ENCODE data around the gene SRP54.

SRP54 gene

DNA sequence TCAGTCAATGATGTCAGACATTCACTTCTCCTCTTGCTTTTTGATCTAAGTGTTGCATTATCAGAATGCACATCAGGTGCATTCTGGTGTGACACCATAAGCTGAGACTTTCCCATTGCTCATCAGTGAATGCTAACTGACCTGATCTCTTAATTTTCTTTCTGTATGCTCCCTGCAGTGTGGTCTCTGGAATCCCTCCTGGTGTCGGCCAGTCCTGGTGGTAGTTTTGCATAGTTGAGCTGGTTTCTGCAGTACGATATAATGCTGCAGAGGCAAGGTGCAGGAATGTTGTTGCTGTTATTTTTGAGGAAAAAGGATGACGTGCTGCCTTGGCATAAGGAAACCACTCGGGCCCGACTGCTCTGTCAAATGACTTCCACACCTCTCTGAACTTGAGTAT lies 11.0 kb upstream of the SRP54 start:
- no peak for DNase-seq
- no peak overlapping the region for H3K4me3 ChIP-seq
- H3K9me3 ChIP-seq = no peaks in the 10 kb centered on the region
- H3K36me3 ChIP-seq = peaks cover 0 to 18% (median 17%) of the 10 kb centered on the region in 3 donors
- no peaks in the 10 kb centered on the region for H3K27me3 ChIP-seq
- no peak overlapping the region for H3K27ac ChIP-seq
- TF ChIP-seq, protein P1, sequence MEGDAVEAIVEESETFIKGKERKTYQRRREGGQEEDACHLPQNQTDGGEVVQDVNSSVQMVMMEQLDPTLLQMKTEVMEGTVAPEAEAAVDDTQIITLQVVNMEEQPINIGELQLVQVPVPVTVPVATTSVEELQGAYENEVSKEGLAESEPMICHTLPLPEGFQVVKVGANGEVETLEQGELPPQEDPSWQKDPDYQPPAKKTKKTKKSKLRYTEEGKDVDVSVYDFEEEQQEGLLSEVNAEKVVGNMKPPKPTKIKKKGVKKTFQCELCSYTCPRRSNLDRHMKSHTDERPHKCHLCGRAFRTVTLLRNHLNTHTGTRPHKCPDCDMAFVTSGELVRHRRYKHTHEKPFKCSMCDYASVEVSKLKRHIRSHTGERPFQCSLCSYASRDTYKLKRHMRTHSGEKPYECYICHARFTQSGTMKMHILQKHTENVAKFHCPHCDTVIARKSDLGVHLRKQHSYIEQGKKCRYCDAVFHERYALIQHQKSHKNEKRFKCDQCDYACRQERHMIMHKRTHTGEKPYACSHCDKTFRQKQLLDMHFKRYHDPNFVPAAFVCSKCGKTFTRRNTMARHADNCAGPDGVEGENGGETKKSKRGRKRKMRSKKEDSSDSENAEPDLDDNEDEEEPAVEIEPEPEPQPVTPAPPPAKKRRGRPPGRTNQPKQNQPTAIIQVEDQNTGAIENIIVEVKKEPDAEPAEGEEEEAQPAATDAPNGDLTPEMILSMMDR (IDR thresholded peaks at IDR 0.05) = no peak
- H3K4me1 ChIP-seq = no peaks in the 10 kb centered on the region
- intact Hi-C loops (cut with DNase I; ENCODE audit: low total_unique reads) = no loop called here

GRCh38 chr14:34978444-34978843 lies 4.3 kb upstream of the SRP54 start:
- H3K4me3 ChIP-seq = no peak overlapping the region
- no peak overlapping the region for H3K27ac ChIP-seq
- TF ChIP-seq, protein P1 (IDR thresholded peaks at IDR 0.05) = no peak
- H3K9me3 ChIP-seq = no peaks in the 10 kb centered on the region
- no peak for DNase-seq
- intact Hi-C loops (cut with DNase I; ENCODE audit: low total_unique reads) = no loop called here
- H3K36me3 ChIP-seq = no peaks in the 10 kb centered on the region
- peaks cover 0 to 11% (median 3%) of the 10 kb centered on the region in 4 donors for H3K4me1 ChIP-seq
- no peaks in the 10 kb centered on the region for H3K27me3 ChIP-seq

GRCh38 chr14:34980337-34980900 lies 2.4 kb upstream of the SRP54 start:
- TF ChIP-seq, protein P1 (IDR thresholded peaks at IDR 0.05) = no peak
- no peaks in the 10 kb centered on the region for H3K9me3 ChIP-seq
- H3K4me1 ChIP-seq = peaks cover 0 to 30% (median 18%) of the 10 kb centered on the region in 4 donors
- H3K27me3 ChIP-seq = no peaks in the 10 kb centered on the region
- DNase-seq = no peak
- H3K4me3 ChIP-seq = peak overlapping the region; percentile 72 to 89
- no peaks in the 10 kb centered on the region for H3K36me3 ChIP-seq
- peak overlapping the region; percentile 93 to 99 for H3K27ac ChIP-seq
- intact Hi-C loops (cut with DNase I; ENCODE audit: low total_unique reads) = loop anchor here (5.0 kb wide), 3 partner anchors 67 to 518 kb away; partner anchors contain the start of genes FAM177A1, PPP2R3C, PRORP and SPTSSA

DNA sequence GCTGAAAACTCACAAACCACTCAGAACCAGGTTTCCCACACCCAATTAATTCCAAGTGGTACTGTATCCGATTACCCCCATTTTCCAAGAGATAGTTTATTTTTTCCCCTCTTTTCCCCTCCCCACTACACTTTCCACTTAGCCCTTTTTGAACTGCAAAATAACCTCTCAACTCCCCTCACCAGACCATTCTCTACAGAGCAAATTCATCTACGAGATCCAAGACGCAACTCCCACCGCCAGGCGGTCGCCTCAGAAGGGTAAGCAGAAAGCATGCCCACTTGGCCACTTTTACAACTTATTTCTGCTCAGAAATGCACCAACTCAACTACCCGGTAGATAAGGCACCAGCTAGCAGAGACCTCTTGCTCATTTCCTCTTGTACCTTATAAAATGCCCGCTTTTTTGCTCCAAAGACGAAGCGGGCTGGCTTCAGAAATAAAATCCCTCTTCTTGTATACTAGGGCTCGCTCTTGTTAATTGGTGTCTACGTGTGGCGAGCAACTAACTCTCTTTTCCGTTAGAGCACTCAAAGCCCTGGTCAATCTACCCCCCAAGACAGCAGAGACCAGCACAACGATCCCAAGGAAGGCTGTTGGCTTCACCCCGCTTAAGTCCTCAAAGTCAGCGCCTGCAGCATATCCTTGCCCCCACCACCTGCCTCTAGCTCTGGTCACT lies 910 bp upstream of the SRP54 start:
- Histone ChIP-seq H3K36me3 (no peaks in the 10 kb centered on the region), H3K4me1 (peaks cover 0 to 41% (median 25%) of the 10 kb centered on the region in 4 donors), H3K27me3 (no peaks in the 10 kb centered on the region), H3K4me3 (peak overlapping the region; percentile 72 to 89), H3K27ac (peak overlapping the region; percentile 93 to 99), H3K9me3 (no peaks in the 10 kb centered on the region)
- intact Hi-C loops (cut with DNase I; ENCODE audit: low total_unique reads) = loop anchor here (2.0 to 5.0 kb wide), 4 partner anchors 65 to 520 kb away; partner anchors contain the start of genes BAZ1A, FAM177A1, PPP2R3C and PRORP
- TF ChIP-seq, protein P1 (IDR thresholded peaks at IDR 0.05) = peak in 1 of 2 experiments; percentile 14
- peak in 1 of 2 donors; percentile 22 for DNase-seq

DNA sequence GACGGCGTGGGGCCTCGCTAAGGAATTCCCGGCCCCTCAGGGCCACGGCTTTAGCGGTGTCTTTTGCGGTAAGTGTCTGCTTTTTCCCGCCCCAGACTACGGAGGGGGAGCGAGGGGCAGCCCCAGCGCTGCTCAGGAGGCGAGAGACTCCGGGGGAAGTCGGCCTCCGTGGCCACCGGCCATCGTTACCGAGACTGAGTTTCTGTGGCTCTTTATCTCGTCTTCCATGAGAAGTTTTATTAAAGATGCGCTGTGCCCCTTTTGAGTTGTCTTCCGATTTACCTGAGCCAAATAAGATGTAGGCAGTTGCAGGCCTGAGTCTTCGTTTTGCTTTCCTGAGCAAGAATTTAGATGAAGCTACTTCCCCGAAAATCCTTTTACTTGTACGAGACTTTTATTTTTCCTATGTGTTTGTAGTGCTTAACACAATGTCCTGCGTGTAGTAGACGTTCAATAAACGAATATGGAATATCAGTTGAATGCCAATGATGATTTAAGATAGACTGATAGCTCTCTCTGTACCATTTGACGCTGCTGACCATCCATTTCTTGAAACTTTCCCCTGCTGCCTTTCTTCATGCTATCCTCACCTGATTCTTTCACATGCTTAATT lies 462 bp downstream of the SRP54 start:
- Histone ChIP-seq H3K4me1 (peaks cover 0 to 48% (median 26%) of the 10 kb centered on the region in 4 donors), H3K27me3 (no peaks in the 10 kb centered on the region), H3K36me3 (no peaks in the 10 kb centered on the region), H3K27ac (peak overlapping the region; percentile 93 to 99), H3K4me3 (peak overlapping the region; percentile 72 to 89), H3K9me3 (no peaks in the 10 kb centered on the region)
- intact Hi-C loops (cut with DNase I; ENCODE audit: low total_unique reads) = loop anchor here (2.0 to 5.0 kb wide), 4 partner anchors 64 to 521 kb away; partner anchors contain the start of genes BAZ1A, FAM177A1, PPP2R3C and PRORP
- TF ChIP-seq, protein P1 (IDR thresholded peaks at IDR 0.05) = no peak
- DNase-seq = no peak
